Ishikawa (cell line): ENCODE results near the gene HOXC10.

ENCODE experiments used
- CREB1 ChIP-seq: IDR thresholded peaks from 2 replicates; pipeline ENCODE4 v1.6.1; 2012; ENCODE audit warnings: low read depth
- MAX ChIP-seq: IDR thresholded peaks from 2 replicates; pipeline ENCODE4 v1.6.1; 2012
- RAD21 ChIP-seq: IDR thresholded peaks from 2 replicates; pipeline ENCODE4 v1.6.1; 2012; ENCODE audit warnings: low read depth
- USF1 ChIP-seq: IDR thresholded peaks from 2 replicates; pipeline ENCODE4 v1.6.1; 2012
- YY1 ChIP-seq: IDR thresholded peaks from 2 replicates; pipeline ENCODE4 v1.6.1; 2012; ENCODE audit warnings: low read depth

GRCh38 chr12:53980802-53981496, 4.0 kb upstream of the HOXC10 start:
- no peak for TF ChIP-seq CREB1
- no peak for TF ChIP-seq USF1
- no peak for TF ChIP-seq MAX
- no peak for TF ChIP-seq RAD21
- no peak for TF ChIP-seq YY1
